ENCODE measurements around the gene PREB.

PREB gene

GRCh38 chr2:27086724-27087593 is 47.5 kb downstream of the PREB start, which contains the start of gene KHK:
Gene KHK, plus strand, starts transcription at chr2:27086772. Its CDS starts 488 bp downstream, at chr2:27087260.
- Mint-ChIP-seq H3K27ac (peak within 1 kb of the TSS; percentile 82), H3K4me1 (ENCODE audit: low read depth) (peaks cover 20% of the 10 kb centered on the region), H3K27me3 (no peaks in the 10 kb centered on the region), H3K36me3 (ENCODE audit: low read depth) (no peaks in the 10 kb centered on the region), H3K4me3 (peak within 1 kb of the TSS; percentile 85), H3K9me3 (no peaks in the 10 kb centered on the region)

DNA sequence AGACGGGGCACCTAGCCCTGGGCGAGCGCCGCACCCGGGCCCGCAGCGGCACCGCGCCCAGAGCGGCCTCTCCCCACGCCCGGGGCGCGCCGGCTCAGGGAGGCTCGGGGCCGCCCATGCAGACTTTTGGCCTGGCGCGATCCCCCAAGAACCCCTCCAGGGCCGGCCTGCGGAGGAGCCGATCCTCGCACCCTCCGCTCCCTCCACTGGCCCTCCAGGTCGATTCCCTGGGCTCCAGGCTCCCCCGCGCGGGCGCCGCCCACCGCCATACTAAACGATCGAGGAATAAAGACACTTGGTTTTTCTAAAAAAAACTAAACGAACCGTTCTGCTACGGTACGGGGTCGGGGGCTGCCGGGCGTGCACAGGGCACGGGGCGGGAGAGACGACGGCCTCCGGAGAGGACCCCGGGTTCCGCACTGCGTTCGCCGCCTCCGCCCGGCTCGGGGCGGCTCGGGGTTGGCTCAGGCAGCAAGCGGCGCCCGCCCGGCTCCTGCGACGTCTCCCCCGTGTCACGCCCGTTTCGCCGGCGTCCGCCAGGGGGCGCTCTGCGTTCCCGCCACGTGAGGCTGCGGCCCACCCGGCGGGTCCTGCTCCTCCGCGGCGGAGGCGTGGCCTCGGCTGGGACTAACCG is 48.2 kb downstream of the PREB start:
- peaks cover 27% of the 10 kb centered on the region for H3K4me1 Mint-ChIP-seq (ENCODE audit: low read depth)
- peak overlapping the region; percentile 82 for H3K27ac Mint-ChIP-seq
- H3K4me3 Mint-ChIP-seq, result peak overlapping the region; percentile 83
- H3K27me3 Mint-ChIP-seq, result no peaks in the 10 kb centered on the region
- H3K36me3 Mint-ChIP-seq (ENCODE audit: low read depth), result no peaks in the 10 kb centered on the region
- no peaks in the 10 kb centered on the region for H3K9me3 Mint-ChIP-seq

DNA sequence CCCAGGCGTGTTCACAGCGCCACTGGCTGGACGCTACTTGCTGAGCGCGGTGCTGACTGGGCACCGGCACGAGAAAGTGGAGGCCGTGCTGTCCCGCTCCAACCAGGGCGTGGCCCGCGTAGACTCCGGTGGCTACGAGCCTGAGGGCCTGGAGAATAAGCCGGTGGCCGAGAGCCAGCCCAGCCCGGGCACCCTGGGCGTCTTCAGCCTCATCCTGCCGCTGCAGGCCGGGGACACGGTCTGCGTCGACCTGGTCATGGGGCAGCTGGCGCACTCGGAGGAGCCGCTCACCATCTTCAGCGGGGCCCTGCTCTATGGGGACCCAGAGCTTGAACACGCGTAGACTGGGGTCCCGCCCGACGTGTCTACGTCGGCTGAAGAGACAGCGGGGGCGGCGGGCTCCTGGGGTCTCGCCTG is 48.8 kb downstream of the PREB start:
- Mint-ChIP-seq H3K4me3 (peak overlapping the region; percentile 83), H3K9me3 (no peaks in the 10 kb centered on the region), H3K27ac (peak overlapping the region; percentile 4), H3K4me1 (ENCODE audit: low read depth) (peaks cover 33% of the 10 kb centered on the region), H3K27me3 (no peaks in the 10 kb centered on the region), H3K36me3 (ENCODE audit: low read depth) (no peaks in the 10 kb centered on the region)

- H3K4me1 Mint-ChIP-seq (ENCODE audit: low read depth), result peaks cover 37% of the 10 kb centered on the region
- H3K27me3 Mint-ChIP-seq, result no peaks in the 10 kb centered on the region
- peak overlapping the region; percentile 4 for H3K27ac Mint-ChIP-seq
- H3K36me3 Mint-ChIP-seq (ENCODE audit: low read depth), result no peaks in the 10 kb centered on the region
- H3K4me3 Mint-ChIP-seq, result peak overlapping the region; percentile 83
- no peaks in the 10 kb centered on the region for H3K9me3 Mint-ChIP-seq
Observed at GRCh38 chr2:27085062-27085672, 49.3 kb downstream of the PREB start.

GRCh38 chr2:27084297-27085061 is 50.0 kb downstream of the PREB start:
- Mint-ChIP-seq H3K4me1 (ENCODE audit: low read depth) (peaks cover 39% of the 10 kb centered on the region), H3K4me3 (no peak overlapping the region), H3K27me3 (no peaks in the 10 kb centered on the region), H3K27ac (no peak overlapping the region), H3K36me3 (ENCODE audit: low read depth) (no peaks in the 10 kb centered on the region), H3K9me3 (no peaks in the 10 kb centered on the region)

DNA sequence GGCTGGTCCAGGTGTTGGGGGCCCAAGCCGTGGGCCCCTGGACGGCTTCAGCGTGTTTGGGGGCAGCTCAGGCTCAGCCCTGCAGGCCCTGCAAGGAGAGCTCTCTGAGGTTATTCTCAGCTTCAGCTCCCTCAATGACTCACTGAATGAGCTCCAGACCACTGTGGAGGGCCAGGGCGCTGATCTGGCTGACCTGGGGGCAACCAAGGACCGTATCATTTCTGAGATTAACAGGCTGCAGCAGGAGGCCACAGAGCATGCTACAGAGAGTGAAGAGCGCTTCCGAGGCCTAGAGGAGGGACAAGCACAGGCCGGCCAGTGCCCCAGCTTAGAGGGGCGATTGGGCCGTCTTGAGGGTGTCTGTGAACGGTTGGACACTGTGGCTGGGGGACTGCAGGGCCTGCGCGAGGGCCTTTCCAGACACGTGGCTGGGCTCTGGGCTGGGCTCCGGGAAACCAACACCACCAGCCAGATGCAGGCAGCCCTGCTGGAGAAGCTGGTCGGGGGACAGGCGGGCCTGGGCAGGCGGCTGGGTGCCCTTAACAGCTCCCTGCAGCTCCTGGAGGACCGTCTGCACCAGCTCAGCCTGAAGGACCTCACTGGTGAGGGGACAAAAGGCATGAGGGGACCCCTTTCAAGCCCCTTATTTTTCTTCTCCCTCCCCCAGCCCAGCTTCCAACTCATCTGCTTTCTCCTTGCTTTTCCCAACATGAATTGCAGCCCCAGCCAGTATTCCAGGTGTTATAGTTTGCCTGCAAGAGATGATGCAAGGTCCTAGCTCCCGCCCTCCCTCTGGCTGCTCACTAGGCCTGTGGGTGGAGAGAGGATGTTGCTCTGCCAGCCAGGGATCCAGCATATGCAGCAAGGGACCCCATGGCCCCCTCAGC is 50.8 kb downstream of the PREB start:
- H3K27ac Mint-ChIP-seq, result no peak overlapping the region
- peaks cover 39% of the 10 kb centered on the region for H3K4me1 Mint-ChIP-seq (ENCODE audit: low read depth)
- no peak overlapping the region for H3K4me3 Mint-ChIP-seq

GRCh38 chr2:27082773-27083409 is 51.5 kb downstream of the PREB start:
- H3K9me3 Mint-ChIP-seq, result no peaks in the 10 kb centered on the region
- H3K36me3 Mint-ChIP-seq (ENCODE audit: low read depth), result no peaks in the 10 kb centered on the region
- peaks cover 41% of the 10 kb centered on the region for H3K4me1 Mint-ChIP-seq (ENCODE audit: low read depth)
- no peak overlapping the region for H3K4me3 Mint-ChIP-seq
- H3K27ac Mint-ChIP-seq, result no peak overlapping the region
- H3K27me3 Mint-ChIP-seq, result no peaks in the 10 kb centered on the region

More for the DNA sequence above, 50.8 kb downstream of the PREB start:
- Mint-ChIP-seq H3K27me3 (no peaks in the 10 kb centered on the region), H3K36me3 (ENCODE audit: low read depth) (no peaks in the 10 kb centered on the region), H3K9me3 (no peaks in the 10 kb centered on the region)

GRCh38 chr2:27081984-27082772 is 52.3 kb downstream of the PREB start:
- peak overlapping the region; percentile 81 for H3K4me3 Mint-ChIP-seq
- H3K9me3 Mint-ChIP-seq, result no peaks in the 10 kb centered on the region
- peaks cover 36% of the 10 kb centered on the region for H3K4me1 Mint-ChIP-seq (ENCODE audit: low read depth)
- H3K36me3 Mint-ChIP-seq (ENCODE audit: low read depth), result no peaks in the 10 kb centered on the region
- peak overlapping the region; percentile 98 for H3K27ac Mint-ChIP-seq
- no peaks in the 10 kb centered on the region for H3K27me3 Mint-ChIP-seq
